Measurements from ENCODE around the gene KLHL20. TPM values are rescaled to one million over a fixed set of nuclear protein-coding genes. Genes with fewer than 3 reads are reported as not detected.
"Not testable (repeated sequence)": the region's sequence is repeated elsewhere in the genome, so short reads cannot be mapped to it uniquely, and the experiment has no call there.

KLHL20 gene
- total RNA-seq, 4 donors from 2014 or later, result 28.3 to 38.3 (median 33.3) TPM

- WGBS, result 93% methylated on average over 4 of the region's 4 CpGs
- H3K27me3 ChIP-seq, result no peaks in the 10 kb centered on the region
- H3K4me3 ChIP-seq, result no peak overlapping the region
- no peak for DNase-seq (ENCODE audit: extremely low spot score)
- H3K27ac ChIP-seq (replicated peaks in 1 of 4), result no peak overlapping the region
- no peaks in the 10 kb centered on the region for H3K9me3 ChIP-seq
- no peak for TF ChIP-seq POLR2AphosphoS5 (IDR thresholded peaks at IDR 0.05)
- no peaks in the 10 kb centered on the region for H3K4me1 ChIP-seq
- intact Hi-C loops (cut with DNase I), result no loop called here
- H3K36me3 ChIP-seq, result peaks cover 12 to 27% (median 23%) of the 10 kb centered on the region in 4 donors
These were observed 34.4 kb downstream of the KLHL20 start for GRCh38 chr1:173749137-173749536.

- Histone ChIP-seq H3K4me1 (no peaks in the 10 kb centered on the region), H3K4me3 (no peak overlapping the region), H3K27ac (replicated peaks in 1 of 4) (no peak overlapping the region), H3K9me3 (no peaks in the 10 kb centered on the region), H3K27me3 (no peaks in the 10 kb centered on the region), H3K36me3 (peaks cover 56 to 74% (median 67%) of the 10 kb centered on the region in 4 donors)
- no peak for DNase-seq (ENCODE audit: extremely low spot score)
- TF ChIP-seq EP300 (IDR thresholded peaks at IDR 0.05) (no peak), POLR2AphosphoS5 (IDR thresholded peaks at IDR 0.05) (no peak), CTCF (IDR thresholded peaks at IDR 0.05) (no peak), POLR2A (IDR thresholded peaks at IDR 0.05; ENCODE audit: low read depth) (no peak)
- intact Hi-C loops (cut with DNase I), result no loop called here
These were observed 39.0 kb downstream of the KLHL20 start for GRCh38 chr1:173753830-173754229.

GRCh38 chr1:173757666-173758065 lies 42.9 kb downstream of the KLHL20 start:
- WGBS, result 94% methylated on average over 4 of the region's 4 CpGs
- H3K4me3 ChIP-seq, result no peak overlapping the region
- TF ChIP-seq POLR2A (IDR thresholded peaks at IDR 0.05; ENCODE audit: low read depth) (no peak), EP300 (IDR thresholded peaks at IDR 0.05) (no peak), CTCF (IDR thresholded peaks at IDR 0.05) (no peak), POLR2AphosphoS5 (IDR thresholded peaks at IDR 0.05) (no peak)
- no peak overlapping the region for H3K27ac ChIP-seq (replicated peaks in 1 of 4)
- no peak for DNase-seq (ENCODE audit: extremely low spot score)
- H3K9me3 ChIP-seq, result no peaks in the 10 kb centered on the region
- H3K27me3 ChIP-seq, result no peaks in the 10 kb centered on the region
- intact Hi-C loops (cut with DNase I), result no loop called here
- H3K36me3 ChIP-seq, result peaks cover 56 to 82% (median 66%) of the 10 kb centered on the region in 4 donors
- H3K4me1 ChIP-seq, result no peaks in the 10 kb centered on the region

GRCh38 chr1:173758110-173758509 lies 43.3 kb downstream of the KLHL20 start:
- Histone ChIP-seq H3K4me3 (no peak overlapping the region), H3K27ac (replicated peaks in 1 of 4) (no peak overlapping the region), H3K36me3 (peaks cover 52 to 77% (median 61%) of the 10 kb centered on the region in 4 donors), H3K27me3 (no peaks in the 10 kb centered on the region), H3K9me3 (no peaks in the 10 kb centered on the region), H3K4me1 (no peaks in the 10 kb centered on the region)
- intact Hi-C loops (cut with DNase I), result no loop called here
- 98% methylated on average over 7 of the region's 7 CpGs for WGBS
- TF ChIP-seq POLR2AphosphoS5 (IDR thresholded peaks at IDR 0.05), result no peak
- no peak for TF ChIP-seq EP300 (IDR thresholded peaks at IDR 0.05)
- TF ChIP-seq CTCF (IDR thresholded peaks at IDR 0.05), result no peak
- no peak for TF ChIP-seq POLR2A (IDR thresholded peaks at IDR 0.05; ENCODE audit: low read depth)
- DNase-seq (ENCODE audit: extremely low spot score), result no peak

GRCh38 chr1:173758980-173759379 lies 44.2 kb downstream of the KLHL20 start:
- TF ChIP-seq POLR2A (IDR thresholded peaks at IDR 0.05; ENCODE audit: low read depth) (no peak), POLR2AphosphoS5 (IDR thresholded peaks at IDR 0.05) (no peak), CTCF (IDR thresholded peaks at IDR 0.05) (no peak), EP300 (IDR thresholded peaks at IDR 0.05) (no peak)
- intact Hi-C loops (cut with DNase I), result no loop called here
- Histone ChIP-seq H3K27me3 (no peaks in the 10 kb centered on the region), H3K36me3 (peaks cover 46 to 68% (median 55%) of the 10 kb centered on the region in 4 donors), H3K4me1 (no peaks in the 10 kb centered on the region), H3K27ac (replicated peaks in 1 of 4) (no peak overlapping the region), H3K9me3 (no peaks in the 10 kb centered on the region), H3K4me3 (no peak overlapping the region)
- no peak for DNase-seq (ENCODE audit: extremely low spot score)
- 98% methylated on average over 5 of the region's 5 CpGs for WGBS

- H3K27me3 ChIP-seq; DNase-seq (ENCODE audit: extremely low spot score); H3K27ac ChIP-seq (replicated peaks in 1 of 4); H3K9me3 ChIP-seq; H3K4me1 ChIP-seq; H3K4me3 ChIP-seq; intact Hi-C loops (cut with DNase I): not testable (repeated sequence)
- peaks cover 6 to 43% (median 31%) of the 10 kb centered on the region in 4 donors for H3K36me3 ChIP-seq
- 98% methylated on average over 6 of the region's 6 CpGs for WGBS
These were observed 49.5 kb downstream of the KLHL20 start for GRCh38 chr1:173764331-173764730.

Measured in esophagus muscularis mucosa (tissue), 4 donors.